ENCODE data around the gene TAF6. TPM values are rescaled to one million over a fixed set of nuclear protein-coding genes. Genes with fewer than 3 reads are reported as not detected.

The TAF6 gene
- polyA plus RNA-seq, 3 donors = 65.4 to 69.4 (median 69.1) TPM

GRCh38 chr7:100088095-100088620 lies 31.0 kb downstream of the TAF6 start:
- no peak for DNase-seq (ENCODE audit: extremely low read depth in 1 of 11, low read depth in 9 of 11, low spot score in 4 of 11)

- peak in 4 of 11 donors; percentile 35 to 65 (median 51) for DNase-seq (ENCODE audit: extremely low read depth in 1 of 11, low read depth in 9 of 11, low spot score in 4 of 11)
These were observed 32.0 kb downstream of the TAF6 start for GRCh38 chr7:100087055-100087750.

GRCh38 chr7:100085515-100085914 lies 33.6 kb downstream of the TAF6 start:
- DNase-seq (ENCODE audit: extremely low read depth in 1 of 11, low read depth in 9 of 11, low spot score in 4 of 11) = no peak

- no peak for DNase-seq (ENCODE audit: extremely low read depth in 1 of 11, low read depth in 9 of 11, low spot score in 4 of 11)
These were observed 36.2 kb downstream of the TAF6 start for GRCh38 chr7:100082978-100083377.

- peak; percentile 95 to 99 (median 99) for DNase-seq (ENCODE audit: extremely low read depth in 1 of 11, low read depth in 9 of 11, low spot score in 4 of 11)
These were observed 37.5 kb downstream of the TAF6 start, which contains the start of gene ZNF3 for GRCh38 chr7:100081535-100082102. ZNF3 (minus strand) TSS chr7:100081723; CDS start chr7:100077357, 4,366 bp downstream.

GRCh38 chr7:100080907-100081534 lies 38.1 kb downstream of the TAF6 start:
- DNase-seq (ENCODE audit: extremely low read depth in 1 of 11, low read depth in 9 of 11, low spot score in 4 of 11) = no peak

- no peak for DNase-seq (ENCODE audit: extremely low read depth in 1 of 11, low read depth in 9 of 11, low spot score in 4 of 11)
These were observed 40.1 kb downstream of the TAF6 start for GRCh38 chr7:100079024-100079560.

GRCh38 chr7:100077205-100077604 lies 42.0 kb downstream of the TAF6 start:
- DNase-seq (ENCODE audit: extremely low read depth in 1 of 11, low read depth in 9 of 11, low spot score in 4 of 11) = no peak

- DNase-seq (ENCODE audit: extremely low read depth in 1 of 11, low read depth in 9 of 11, low spot score in 4 of 11) = no peak
These were observed 43.7 kb downstream of the TAF6 start for GRCh38 chr7:100075418-100075817.

GRCh38 chr7:100074841-100075240 lies 44.3 kb downstream of the TAF6 start:
- no peak for DNase-seq (ENCODE audit: extremely low read depth in 1 of 11, low read depth in 9 of 11, low spot score in 4 of 11)

GRCh38 chr7:100072462-100072861 lies 46.7 kb downstream of the TAF6 start:
- DNase-seq (ENCODE audit: extremely low read depth in 1 of 11, low read depth in 9 of 11, low spot score in 4 of 11) = no peak

GRCh38 chr7:100071018-100071723 lies 48.0 kb downstream of the TAF6 start:
- no peak for DNase-seq (ENCODE audit: extremely low read depth in 1 of 11, low read depth in 9 of 11, low spot score in 4 of 11)

- DNase-seq (ENCODE audit: extremely low read depth in 1 of 11, low read depth in 9 of 11, low spot score in 4 of 11) = no peak
These were observed 49.2 kb downstream of the TAF6 start for GRCh38 chr7:100069991-100070390.

- DNase-seq (ENCODE audit: extremely low read depth in 1 of 11, low read depth in 9 of 11, low spot score in 4 of 11) = no peak
These were observed 52.2 kb downstream of the TAF6 start for GRCh38 chr7:100066953-100067352.

- peak in 3 of 11 donors; percentile 45 to 66 (median 49) for DNase-seq (ENCODE audit: extremely low read depth in 1 of 11, low read depth in 9 of 11, low spot score in 4 of 11)
These were observed 53.5 kb downstream of the TAF6 start for GRCh38 chr7:100065452-100066186.

GRCh38 chr7:100064162-100064561 lies 55.0 kb downstream of the TAF6 start:
- no peak for DNase-seq (ENCODE audit: extremely low read depth in 1 of 11, low read depth in 9 of 11, low spot score in 4 of 11)

GRCh38 chr7:100063376-100063775 lies 55.8 kb downstream of the TAF6 start:
- DNase-seq (ENCODE audit: extremely low read depth in 1 of 11, low read depth in 9 of 11, low spot score in 4 of 11) = no peak

- DNase-seq (ENCODE audit: extremely low read depth in 1 of 11, low read depth in 9 of 11, low spot score in 4 of 11) = no peak
These were observed 57.5 kb downstream of the TAF6 start for GRCh38 chr7:100061518-100062193.

Measured in renal cortex interstitium (tissue), 11 donors.